Urothelium cell line (cell line): ENCODE results near the gene LTA4H.
"Not testable (repeated sequence)": the region's sequence is repeated elsewhere in the genome, so short reads cannot be mapped to it uniquely, and the experiment has no call there.

ENCODE experiments used
- DNase-seq: peaks from one replicate; pipeline ENCODE4 v3.0.0; 2011; ENCODE audit warnings: low spot score, mixed read lengths
- FAIRE-seq: peaks from 2 replicates; lab custom pipeline; 2011; peaks lifted over from hg19 to GRCh38; lab: Jason Lieb, UNC

Gene LTA4H

DNA sequence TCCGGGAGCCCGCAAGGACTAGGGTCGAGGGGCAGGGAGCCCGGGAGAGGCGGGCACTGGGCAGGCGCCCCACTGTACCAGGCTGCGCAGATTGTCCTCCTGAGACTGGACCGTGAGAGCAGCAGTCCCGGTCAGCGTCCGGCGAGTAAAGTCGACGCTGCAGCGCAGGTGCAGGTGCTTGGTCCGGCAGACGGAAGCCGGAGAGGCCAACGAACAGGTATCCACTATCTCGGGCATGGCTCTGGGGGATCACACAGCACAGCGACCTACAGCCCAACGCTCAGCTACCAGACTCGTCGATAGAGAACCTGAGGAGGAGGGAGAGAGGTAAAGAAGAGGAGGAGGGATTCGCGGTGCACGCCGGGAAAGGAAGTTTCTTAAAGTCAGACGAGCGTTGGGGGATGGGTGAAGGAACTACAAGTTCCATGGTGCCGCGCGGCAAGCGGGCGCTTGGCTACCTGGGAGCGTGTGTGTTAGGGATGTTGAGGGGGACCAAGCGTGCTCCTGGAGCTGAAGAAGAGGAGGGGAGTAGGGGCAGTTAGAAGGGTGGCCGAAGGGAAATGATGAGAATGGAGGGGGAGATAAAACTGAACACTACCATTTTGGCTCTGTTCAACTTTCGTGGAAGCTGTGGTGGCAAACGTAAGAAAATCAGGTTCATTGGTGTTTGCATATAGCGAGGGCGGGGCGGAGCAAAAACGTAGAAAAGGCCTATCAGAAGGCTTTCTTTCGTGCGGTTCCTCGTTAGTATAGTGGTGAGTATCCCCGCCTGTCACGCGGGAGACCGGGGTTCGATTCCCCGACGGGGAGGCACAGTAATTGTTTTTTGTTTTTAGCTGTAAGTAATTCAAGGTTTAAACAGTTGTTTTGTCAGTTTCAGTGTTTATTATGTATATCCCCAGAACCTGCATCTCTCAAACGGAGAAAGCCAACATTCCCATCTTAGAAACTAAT lies at the start of gene LTA4H:
LTA4H (minus strand) TSS at position 305 of the 954 bp plus-strand sequence; CDS start at position 237, 68 bp downstream.
- no peak for FAIRE-seq
- DNase-seq = peak; percentile 89

DNA sequence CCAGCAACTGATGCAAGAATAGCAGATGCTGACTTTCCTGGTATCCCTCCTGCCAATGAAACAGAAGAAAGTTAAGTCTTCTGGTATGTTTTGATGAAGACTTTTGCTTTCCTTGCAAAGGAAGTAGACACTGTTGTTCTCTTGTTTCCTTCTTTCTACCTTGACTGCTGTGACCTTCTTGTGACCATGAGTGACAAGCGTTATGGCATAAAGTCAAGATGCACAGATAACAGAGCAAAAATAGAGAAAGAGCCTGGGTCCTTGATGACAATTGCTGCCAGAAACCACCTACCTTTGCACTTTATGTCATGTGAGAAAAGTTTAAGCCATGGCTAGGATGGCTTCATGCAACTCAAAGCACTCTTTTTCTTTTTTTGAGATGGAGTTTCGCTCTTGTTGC lies 49.2 kb upstream of the LTA4H start:
- DNase-seq = no peak
- no peak for FAIRE-seq

DNA sequence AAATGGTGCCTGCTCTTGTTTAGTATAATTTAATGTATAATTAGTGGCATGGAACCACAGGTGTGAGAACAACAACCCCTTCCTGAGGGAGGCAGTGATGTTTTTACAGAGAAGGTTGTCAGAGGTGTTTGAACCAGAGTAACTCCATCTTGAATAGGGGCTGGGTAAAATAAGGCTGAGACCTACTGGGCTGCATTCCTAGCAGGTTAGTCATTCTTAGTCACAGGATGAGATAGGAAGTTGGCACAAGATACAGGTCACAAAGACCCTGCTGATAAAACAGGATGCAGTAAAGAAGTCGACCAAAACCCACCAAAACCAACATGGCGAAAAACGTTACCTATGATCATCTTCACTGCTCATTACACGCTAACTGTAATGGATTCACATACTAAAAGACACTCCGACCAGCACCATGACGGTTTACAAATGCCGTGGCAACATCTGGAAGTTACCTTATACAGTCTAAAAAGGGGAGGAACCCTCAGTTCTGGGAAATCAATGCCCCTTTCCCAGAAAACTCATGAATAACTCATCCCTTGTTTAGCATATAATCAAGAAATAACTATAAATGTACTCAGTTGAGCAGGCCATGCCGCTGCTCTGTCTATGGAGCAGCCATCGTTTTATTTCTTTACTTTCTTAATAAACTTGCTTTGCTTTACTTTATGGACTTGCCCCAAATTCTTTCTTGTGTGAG lies 47.8 kb upstream of the LTA4H start:
- FAIRE-seq = no peak
- DNase-seq = no peak

DNA sequence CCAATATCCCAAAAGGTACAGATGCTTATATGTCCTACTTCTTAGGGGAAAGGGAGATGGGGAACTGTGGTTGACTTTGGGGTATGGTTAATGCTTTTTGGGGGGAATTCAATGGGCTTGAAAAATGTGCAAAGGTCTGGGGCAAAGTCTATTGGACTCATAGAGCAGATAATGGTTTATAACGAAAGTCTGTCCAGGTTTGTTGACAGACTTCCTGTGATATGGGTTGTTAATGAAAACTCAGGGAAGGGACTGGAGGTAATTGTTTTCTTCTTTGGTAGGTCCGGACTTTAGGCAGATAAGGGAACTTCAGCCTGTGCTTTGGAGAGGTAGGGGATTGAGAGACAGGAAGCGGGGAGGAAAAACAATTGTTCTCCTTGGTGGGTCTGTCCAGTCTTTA lies 46.2 kb upstream of the LTA4H start:
- FAIRE-seq (no peak), DNase-seq (no peak)

DNA sequence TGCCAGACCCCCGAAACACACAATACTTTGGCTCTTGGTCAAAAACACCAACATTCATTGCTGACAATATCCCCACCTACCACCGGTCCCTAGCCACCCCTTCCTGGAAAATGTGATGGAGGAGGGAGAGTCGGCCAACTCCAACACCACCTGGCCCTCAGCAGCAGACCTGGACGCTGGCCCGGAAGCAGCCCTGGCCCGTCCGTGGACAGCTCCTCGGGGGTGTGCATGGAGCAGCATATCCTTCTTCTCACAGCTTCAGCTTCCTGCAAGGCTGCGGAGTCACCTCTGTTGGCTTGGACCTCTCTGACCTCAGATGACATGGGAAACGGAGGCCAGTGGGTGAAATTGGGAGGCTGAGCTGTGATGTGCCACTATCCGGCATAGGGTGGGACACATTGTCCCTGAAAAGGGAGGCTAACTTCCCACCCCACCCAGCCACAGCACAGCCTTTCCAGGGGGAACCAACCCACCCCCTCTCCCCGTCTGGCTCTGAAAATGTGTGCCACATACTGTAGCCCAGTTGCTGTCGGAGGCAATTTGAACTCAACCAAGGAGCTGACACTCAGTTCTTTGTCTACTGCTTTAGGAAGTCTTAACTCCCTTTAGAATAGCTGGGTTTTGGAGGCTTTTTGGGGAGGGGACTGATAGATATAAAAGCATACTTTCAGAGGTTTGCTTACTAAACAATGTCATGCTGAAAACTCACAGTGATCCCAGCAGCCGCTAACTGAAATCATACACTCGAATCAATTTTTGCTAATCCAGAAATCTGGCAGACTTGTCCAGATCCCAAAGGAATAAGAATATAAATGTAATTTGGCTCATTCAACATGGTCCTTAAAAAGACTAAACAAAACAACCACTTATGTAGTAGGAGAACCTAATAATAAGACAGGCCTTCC lies 43.1 kb upstream of the LTA4H start:
- FAIRE-seq (no peak), DNase-seq (no peak)

DNA sequence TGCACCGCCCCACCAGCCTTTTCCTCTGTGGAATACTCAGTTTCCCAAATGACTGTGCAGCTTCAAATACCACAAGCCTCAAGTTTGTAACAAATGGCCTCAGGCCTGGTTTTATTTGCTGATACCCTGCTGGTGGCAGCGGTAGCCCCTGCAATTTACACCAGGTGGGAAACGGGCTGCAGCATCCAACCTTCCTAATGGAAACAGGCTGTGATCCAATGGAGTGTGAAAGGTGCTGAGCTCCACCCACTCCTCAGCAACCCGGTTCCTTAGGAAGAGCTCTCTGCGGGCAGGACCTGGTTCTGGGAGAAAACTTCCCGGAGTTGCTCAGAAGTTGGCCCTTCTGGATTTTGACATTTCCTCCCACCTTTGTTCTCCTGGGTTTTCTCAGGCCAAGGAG lies 41.7 kb upstream of the LTA4H start:
- FAIRE-seq = no peak
- no peak for DNase-seq

DNA sequence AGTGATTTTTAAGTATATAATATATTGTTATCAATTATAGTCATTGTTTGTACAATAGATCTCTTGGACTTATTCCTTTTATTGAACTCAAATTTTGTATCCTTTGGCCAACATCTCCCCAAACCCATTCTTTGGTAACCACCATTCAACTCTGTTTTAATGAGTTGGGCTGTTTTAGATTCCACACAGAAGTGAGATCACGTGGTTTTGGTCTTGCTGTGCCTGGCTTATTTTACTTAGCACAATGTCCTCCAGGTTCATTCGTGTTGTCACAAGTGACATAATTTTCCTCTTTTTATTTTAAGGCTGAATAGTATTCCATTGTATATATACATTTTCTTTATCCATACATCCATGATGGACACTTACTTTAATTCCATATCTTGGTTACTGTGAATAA lies 40.2 kb upstream of the LTA4H start:
- no peak for FAIRE-seq

DNA sequence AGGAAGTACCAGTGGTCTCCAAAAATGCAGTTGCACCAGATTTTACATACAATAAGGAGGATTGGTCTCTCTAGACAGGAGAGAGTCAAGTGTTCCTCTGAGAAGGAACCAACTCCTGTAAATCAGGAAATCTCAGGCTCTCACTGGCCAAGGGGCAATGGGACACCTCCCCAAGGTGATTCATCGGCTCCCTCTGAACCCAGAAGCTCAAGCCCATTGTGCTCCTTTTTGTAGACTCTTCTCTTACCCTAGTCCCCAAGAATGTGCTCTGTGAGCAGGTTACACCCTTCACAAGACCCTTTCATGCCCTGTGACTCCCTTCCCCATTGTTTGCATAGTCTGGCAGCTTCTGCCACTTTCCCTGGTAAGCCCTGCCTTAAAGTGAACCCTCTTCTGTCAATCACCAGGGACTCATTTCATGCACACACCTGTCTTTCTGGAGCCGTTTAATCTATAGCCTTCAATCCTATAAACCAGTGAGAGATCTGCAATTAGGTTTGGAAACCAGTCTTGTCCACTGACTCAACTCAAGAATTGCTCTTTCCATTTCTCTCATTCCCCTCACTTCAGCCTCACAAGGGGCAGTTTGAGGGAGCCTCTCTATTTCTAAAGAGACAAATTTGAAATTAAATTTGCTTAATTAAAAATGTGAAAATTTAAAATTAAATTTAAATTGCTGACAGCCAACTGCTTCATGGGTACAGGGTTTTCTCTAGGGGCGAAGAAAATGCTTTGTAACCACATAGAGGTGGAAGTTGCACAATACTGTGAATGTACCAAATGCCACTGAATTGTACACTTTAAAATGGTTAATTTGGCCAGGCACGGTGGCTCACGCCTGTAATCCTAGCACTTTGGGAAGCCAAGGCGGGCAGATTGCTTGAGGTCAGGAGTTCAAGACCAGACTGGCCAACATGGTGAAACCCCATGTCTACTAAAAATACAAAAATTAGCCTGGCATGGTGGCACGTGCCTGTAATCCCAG lies 38.3 kb upstream of the LTA4H start:
- no peak for FAIRE-seq
- DNase-seq = no peak

More for the DNA sequence above, 40.2 kb upstream of the LTA4H start:
- DNase-seq = no peak

DNA sequence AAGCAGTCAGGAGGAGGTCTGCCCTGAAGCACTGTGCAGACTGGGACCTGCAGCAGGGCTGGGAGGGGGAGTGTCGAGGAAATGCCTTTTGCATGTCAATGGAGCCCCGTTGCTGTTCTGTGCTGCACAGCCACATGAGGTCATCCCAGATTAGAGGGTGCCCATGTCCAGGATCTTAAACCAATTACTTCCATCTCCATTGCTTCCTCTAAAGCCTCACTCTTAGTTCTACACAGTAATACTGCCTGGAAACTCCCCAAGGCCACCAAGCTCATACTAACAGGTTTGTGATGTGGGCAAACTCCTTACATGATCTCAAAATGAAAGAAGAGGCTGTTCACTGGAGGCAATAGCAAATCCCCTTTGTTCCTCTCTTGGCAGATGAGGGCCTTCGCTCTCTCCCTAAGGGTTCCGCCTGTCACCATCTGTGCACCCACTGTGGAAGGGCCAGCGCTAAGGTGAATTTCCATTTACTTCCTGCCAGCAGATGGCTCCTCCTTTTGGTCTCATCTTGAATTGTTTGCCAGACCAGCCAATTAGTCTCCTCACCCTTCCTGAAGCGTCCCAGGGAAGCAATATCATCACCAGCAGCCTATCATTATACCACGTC lies 35.4 kb upstream of the LTA4H start:
- FAIRE-seq = no peak
- no peak for DNase-seq

DNA sequence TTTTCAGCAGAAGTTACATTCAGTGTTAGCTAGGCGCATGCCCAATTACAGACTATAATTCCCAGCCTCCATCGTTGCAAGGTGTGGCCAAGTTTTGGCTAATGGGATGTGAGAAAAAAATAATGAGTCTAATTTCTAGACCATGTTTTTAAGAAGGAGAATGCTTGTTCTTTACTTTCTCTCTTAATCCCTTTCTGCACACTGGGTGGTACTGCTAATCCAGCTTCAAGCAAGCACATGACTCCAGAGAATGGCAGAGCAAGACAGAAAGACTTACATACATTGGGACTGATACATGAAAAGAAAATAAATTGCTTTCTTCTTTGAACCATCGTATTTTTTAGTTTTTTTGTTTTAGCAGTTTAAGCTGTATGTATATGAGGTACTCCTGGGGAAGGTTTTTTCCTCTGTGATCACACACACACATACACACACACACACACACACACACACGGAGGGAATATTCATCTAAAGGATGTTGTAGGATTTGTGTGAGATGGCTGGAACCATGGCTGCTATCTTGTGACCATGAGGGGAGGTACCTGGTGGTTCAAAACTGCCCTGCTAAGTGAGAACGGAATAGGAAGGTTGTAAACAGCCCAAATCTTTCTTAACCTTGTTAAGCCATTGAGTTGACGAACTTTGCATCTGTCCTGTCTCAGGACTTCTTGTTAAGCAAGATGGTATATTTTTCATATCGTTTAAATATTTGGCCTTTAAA lies 34.3 kb upstream of the LTA4H start:
- DNase-seq (no peak), FAIRE-seq (no peak)

DNA sequence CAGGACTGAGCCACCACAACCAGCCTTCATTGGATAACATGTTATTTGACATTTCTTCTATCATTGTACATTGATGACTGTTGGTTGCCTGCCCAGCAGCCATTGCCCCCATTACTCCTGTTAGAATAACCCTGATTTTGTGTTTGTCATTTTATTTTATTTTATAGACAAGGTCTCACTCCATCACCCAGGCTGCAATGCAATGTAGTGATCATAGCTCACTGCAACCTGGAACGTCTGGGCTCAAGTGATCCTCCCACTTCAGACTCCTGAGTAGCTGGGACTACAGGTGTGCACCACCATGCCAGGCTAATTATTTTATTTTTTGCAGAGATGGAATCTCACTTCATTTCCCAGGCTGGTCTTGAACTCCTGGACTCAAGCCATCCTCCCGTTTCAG lies 33.2 kb upstream of the LTA4H start:
- DNase-seq = no peak
- FAIRE-seq = no peak

DNA sequence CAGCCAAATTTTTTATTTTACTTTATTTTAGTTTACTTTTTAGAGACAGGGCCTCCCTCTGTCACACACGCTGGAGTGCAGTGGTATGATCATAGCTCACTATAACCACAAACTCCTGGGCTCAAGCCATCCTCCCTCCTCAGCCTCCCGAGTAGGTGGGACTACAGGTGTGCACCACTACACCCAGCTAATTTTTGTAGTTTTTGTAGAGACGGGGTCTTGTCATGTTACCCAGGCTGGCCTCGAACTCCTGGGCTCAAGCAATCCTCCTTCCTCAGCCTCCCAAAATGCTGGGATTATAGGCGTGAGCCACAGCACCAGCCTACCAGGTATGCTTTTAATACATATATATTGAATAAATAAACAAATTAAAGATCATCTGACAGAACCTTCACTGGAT lies 32.7 kb upstream of the LTA4H start:
- DNase-seq = no peak
- FAIRE-seq = no peak

DNA sequence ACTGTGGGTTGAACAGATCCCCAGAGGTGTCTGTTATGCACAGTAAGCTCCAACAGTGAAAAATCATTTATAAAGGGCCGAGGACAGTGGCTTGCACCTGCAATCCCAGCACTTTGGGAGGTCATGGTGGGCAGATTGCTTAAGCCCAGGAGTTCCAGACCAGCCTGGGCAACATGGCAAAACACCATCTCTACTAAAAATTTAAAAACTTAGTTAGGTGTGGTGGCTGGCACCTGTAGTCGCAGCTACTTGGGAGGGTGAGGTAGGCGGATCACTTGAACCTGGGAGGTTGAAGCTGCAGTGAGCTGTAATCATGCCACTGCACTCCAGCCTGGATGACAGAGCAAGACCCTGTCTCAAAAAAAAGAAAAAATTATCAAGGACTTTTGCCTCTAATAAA lies 30.4 kb upstream of the LTA4H start:
- DNase-seq, FAIRE-seq: not testable (repeated sequence)

DNA sequence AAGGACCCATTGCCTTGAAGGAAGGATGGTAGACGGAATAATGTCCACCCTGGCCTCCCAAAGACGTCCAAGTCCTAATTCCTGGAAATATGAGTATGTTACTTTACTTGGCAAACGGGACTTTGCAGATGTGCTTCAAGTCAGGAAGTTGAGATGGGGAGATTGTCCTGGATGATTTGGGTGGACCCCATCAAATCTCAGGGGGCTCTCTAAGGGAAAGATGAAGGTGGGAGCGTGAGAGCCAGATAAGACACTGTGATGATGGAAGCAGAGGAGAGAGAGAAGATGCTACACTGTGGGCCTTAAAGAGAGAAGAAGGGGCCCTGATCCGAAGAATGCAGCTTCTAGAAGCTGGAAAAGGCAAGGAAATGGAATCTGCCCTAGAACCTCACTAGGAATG lies 29.6 kb upstream of the LTA4H start:
- FAIRE-seq = no peak
- DNase-seq = no peak

DNA sequence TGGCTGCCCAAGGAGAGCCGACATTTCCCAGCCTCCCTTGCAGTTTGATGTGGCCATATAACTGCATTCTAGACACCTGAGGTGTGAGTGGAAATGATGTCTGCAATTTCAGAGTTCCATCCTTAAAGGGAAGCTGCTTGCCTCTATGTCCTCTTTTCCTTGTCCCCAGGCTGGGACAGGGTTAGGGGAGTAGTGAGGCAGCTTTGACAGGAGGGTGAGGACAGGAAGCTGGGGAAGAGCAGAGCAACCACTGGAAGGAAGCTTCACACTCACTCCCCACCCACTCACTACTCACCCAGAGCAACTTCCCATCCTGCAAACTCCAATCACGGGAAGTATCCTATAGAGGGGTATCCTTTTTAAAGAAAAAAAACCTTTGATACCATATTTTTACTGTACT lies 28.9 kb upstream of the LTA4H start:
- DNase-seq (no peak), FAIRE-seq (no peak)

DNA sequence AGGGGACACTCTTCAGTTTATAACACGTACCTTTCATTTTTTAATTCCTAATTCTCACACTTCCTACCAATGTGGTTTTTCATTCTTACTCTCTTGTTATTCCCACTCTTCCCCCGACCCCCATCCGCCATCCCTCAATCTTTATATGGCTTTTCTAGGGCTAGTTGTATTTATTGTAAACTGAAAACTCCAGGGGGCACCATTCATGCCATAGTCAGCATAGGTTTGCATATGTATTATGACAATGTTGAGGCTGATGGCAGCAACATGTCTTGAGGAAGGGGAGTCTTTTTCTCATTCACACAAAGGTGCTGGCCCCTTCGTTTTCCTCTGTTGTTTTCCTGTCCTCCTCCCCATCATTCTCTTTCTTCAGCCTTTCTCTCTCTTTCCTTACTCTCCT lies 27.7 kb upstream of the LTA4H start:
- no peak for FAIRE-seq
- no peak for DNase-seq

DNA sequence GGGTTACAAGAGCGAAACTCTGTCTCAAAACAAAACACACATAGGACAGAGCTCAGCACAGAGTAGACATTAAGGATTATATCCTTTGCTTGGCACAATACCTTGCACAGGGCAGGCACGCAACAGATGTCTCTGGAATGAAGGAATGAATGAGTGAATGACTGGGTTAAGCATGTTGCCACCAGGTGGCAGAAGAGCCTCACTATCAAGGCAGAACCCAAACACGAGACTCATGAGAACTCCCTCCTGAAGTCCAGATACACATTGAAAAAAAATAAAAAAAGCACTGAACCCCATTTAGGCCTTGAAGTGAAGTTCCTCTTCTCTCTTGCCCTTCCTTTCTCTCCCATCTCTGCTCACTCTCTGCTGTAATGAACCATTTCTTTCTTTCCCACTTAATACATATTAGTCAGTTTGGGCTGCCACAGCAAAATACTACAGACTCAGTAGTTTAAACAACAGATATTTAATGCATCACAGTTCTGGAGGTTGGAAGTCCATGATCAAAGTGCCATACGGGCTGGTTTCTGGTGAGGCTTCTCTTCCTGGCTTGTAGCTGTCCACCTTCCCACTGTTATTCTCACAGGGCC lies 26.6 kb upstream of the LTA4H start:
- FAIRE-seq (no peak), DNase-seq (peak; percentile 54)

DNA sequence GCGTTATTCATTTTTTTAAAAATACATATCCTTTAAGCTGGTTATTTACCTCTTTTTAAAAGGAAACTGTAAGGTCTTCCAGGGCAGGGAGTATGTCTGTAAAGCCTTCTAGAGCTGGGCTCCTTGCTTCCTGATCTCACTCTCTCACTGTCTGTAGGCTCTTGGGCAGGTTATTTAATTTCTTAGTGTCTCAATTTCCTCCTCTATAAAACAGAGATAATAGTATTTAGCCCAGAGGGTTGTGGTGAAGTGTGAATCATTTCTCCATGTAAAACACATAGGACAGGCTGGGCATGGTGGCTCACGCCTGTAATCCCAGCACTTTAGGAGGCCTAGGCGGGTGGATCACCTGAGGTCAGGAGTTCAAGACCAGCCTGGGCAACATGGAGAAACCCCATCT lies 25.9 kb upstream of the LTA4H start:
- FAIRE-seq (no peak), DNase-seq (no peak)
